H1 (cell line): ENCODE measurements around the gene DDX4.

Source experiments
- CTCF ChIP-seq, 3 experiments: IDR thresholded peaks; 1 replicate in 2 of 3; 2 replicates in 1 of 3; pipeline versions ENCODE4 v1.5.1 to v1.6.1; 2011; ENCODE audit warnings: low read length in 3 of 3, mild to moderate bottlenecking in 3 of 3, inconsistent platforms in 2 of 3, low read depth in 1 of 3, moderate library complexity in 1 of 3; ENCODE audit not compliant: insufficient read depth in 1 of 3; ENCODE audit errors: control extremely low read depth in 1 of 3
- E2F6 ChIP-seq: IDR thresholded peaks from 2 replicates; pipeline ENCODE4 v1.6.1; 2012; ENCODE audit warnings: inconsistent platforms
- HDAC6 ChIP-seq: IDR thresholded peaks from one replicate; pipeline ENCODE4 v1.7.1; 2012; ENCODE audit warnings: low read depth, mild to moderate bottlenecking, inconsistent platforms, low read length, moderate library complexity
- KDM1A ChIP-seq: fragments of 200-600, 300-600 bp; sonication (generic); IDR thresholded peaks from 2 replicates; pipeline ENCODE4 v1.7.1; 2016; ENCODE audit warnings: mild to moderate bottlenecking, low read length, borderline replicate concordance
- POLR2A ChIP-seq, 2 experiments: IDR thresholded peaks; 1 replicate in 1 of 2; 2 replicates in 1 of 2; pipeline ENCODE4 v1.6.1; 2011; ENCODE audit warnings: low read depth in 2 of 2, low read length in 2 of 2, mild to moderate bottlenecking in 2 of 2; ENCODE audit errors: control extremely low read depth in 1 of 2
- POLR2AphosphoS5 ChIP-seq: IDR thresholded peaks from 2 replicates; pipeline ENCODE4 v1.6.1; 2011; ENCODE audit warnings: low read depth, low read length

GRCh38 chr5:55758231-55758630 lies 20.4 kb downstream of the DDX4 start:
- TF ChIP-seq POLR2A (IDR thresholded peaks at IDR 0.05; ENCODE audit: control extremely low read depth in 1 of 2, low read depth in 2 of 2, low read length in 2 of 2) = no peak
- no peak for TF ChIP-seq KDM1A
- no peak for TF ChIP-seq E2F6
- no peak for TF ChIP-seq POLR2AphosphoS5
- TF ChIP-seq CTCF (IDR thresholded peaks at IDR 0.05; ENCODE audit: control extremely low read depth in 1 of 3, insufficient read depth in 1 of 3, low read depth in 1 of 3, low read length in 3 of 3) = no peak
- TF ChIP-seq HDAC6 = no peak
